Caco-2 (cell line): ENCODE results near the gene TET2. TPM values are rescaled to one million over a fixed set of nuclear protein-coding genes. Genes with fewer than 3 reads are reported as not detected.

Experiments used
- BruUV-seq: library from RNA; stranded (reverse); fragments of 400-500 nt; replicated peaks from 2 replicates; lab custom pipeline; 2021; lab: Mats Ljungman, UMichigan
- CTCF ChIA-PET: fragments of 300-600 bp; sonication (Branson Sonifier 250); formaldehyde crosslinking; loops from one replicate; lab custom pipeline; 2022; ENCODE audit warnings: antibody characterized with exemption; lab: Charles Lee
- POLR2A ChIA-PET: fragments of 300-600 bp; sonication (Branson Sonifier 250); formaldehyde crosslinking; loops from one replicate; lab custom pipeline; 2022; ENCODE audit warnings: antibody characterized with exemption; lab: Charles Lee
- DNase-seq, 2 experiments: peaks; one replicate each; pipeline versions ENCODE4 v3.0.0 to v3.0.0-alpha.2; 2020 to 2022
- H3K27me3 ChIP-seq: replicated peaks from 2 replicates; pipeline ENCODE4 v1.6.0; 2011; ENCODE audit warnings: low read length; ENCODE audit not compliant: control insufficient read depth, insufficient read depth
- H3K36me3 ChIP-seq: 2 replicates; pipeline ENCODE4 v1.5.1; 2011; ENCODE audit warnings: low read length; ENCODE audit not compliant: control insufficient read depth, insufficient read depth
- H3K4me1 ChIP-seq: fragments of 250-450 bp; sonication (Bioruptor Pico); 2 replicates; pipeline ENCODE4 v1.5.1; 2020; ENCODE audit warnings: mild to moderate bottlenecking
- H3K4me3 ChIP-seq: 2 replicates; pipeline ENCODE4 v1.5.1; 2011; ENCODE audit warnings: low read depth, mild to moderate bottlenecking, control low read depth, low read length
- H3K9me3 ChIP-seq: fragments of 250-450 bp; sonication (Bioruptor Pico); 2 replicates; pipeline ENCODE4 v1.5.1; 2020; ENCODE audit warnings: mild to moderate bottlenecking, moderate library complexity
- H3K27ac Mint-ChIP-seq: one replicate; pipeline ENCODE4 v1.8.0; 2022; ENCODE audit warnings: mixed read lengths; ENCODE audit not compliant: unreplicated experiment
- H3K27me3 Mint-ChIP-seq: one replicate; pipeline ENCODE4 v1.8.0; 2022; ENCODE audit warnings: mixed read lengths; ENCODE audit not compliant: insufficient read depth, unreplicated experiment
- H3K36me3 Mint-ChIP-seq: one replicate; pipeline ENCODE4 v1.8.0; 2022; ENCODE audit warnings: mild to moderate bottlenecking, mixed read lengths; ENCODE audit not compliant: insufficient read depth, unreplicated experiment
- H3K4me1 Mint-ChIP-seq: one replicate; pipeline ENCODE4 v1.8.0; 2022; ENCODE audit warnings: low read depth, mixed read lengths; ENCODE audit not compliant: unreplicated experiment
- H3K4me3 Mint-ChIP-seq: one replicate; pipeline ENCODE4 v1.8.0; 2022; ENCODE audit warnings: mild to moderate bottlenecking, moderate library complexity, mixed read lengths; ENCODE audit not compliant: unreplicated experiment
- H3K9me3 Mint-ChIP-seq: one replicate; pipeline ENCODE4 v1.8.0; 2022; ENCODE audit warnings: mixed read lengths; ENCODE audit not compliant: unreplicated experiment
- CTCF ChIP-seq, 2 experiments: fragments of 200-600 bp in 1 of 2; IDR thresholded peaks; 1 replicate in 1 of 2; 2 replicates in 1 of 2; pipeline versions ENCODE4 v1.5.1 to v1.8.0; 2011 to 2022; ENCODE audit warnings: antibody characterized with exemption in 1 of 2, control low read depth in 1 of 2, inconsistent platforms in 1 of 2, low read depth in 1 of 2, low read length in 1 of 2, mild to moderate bottlenecking in 1 of 2, moderate library complexity in 1 of 2; ENCODE audit not compliant: insufficient read depth in 1 of 2, severe bottlenecking in 1 of 2, unreplicated experiment in 1 of 2
- intact Hi-C: fragments of 100-400 bp; cut with micrococcal nuclease; formaldehyde crosslinking; loops from one replicate; pipeline ENCODE4 v1.10.0; 2022; ENCODE audit not compliant: unreplicated experiment
- total RNA-seq: library from RNA; stranded (reverse); gene quantifications from 2 replicates; pipeline ENCODE4 v1.2.3, GENCODE V29; 2022

TET2 gene
- total RNA-seq, 1 experiment from 2014 or later = 14.8 TPM

- POLR2A ChIA-PET = no interaction called here
- Mint-ChIP-seq H3K4me1 (peaks cover 11% of the 10 kb centered on the region), H3K27me3 (no peaks in the 10 kb centered on the region), H3K9me3 (no peaks in the 10 kb centered on the region), H3K27ac (no peak overlapping the region), H3K4me3 (no peak overlapping the region), H3K36me3 (peaks cover 21% of the 10 kb centered on the region)
- no peaks in the 10 kb centered on the region for H3K9me3 ChIP-seq
- no peaks in the 10 kb centered on the region; the same call in 1 of the 2 replicates for H3K4me1 ChIP-seq
- CTCF ChIA-PET = no interaction called here
- DNase-seq = no peak
- TF ChIP-seq CTCF (IDR thresholded peaks at IDR 0.05; ENCODE audit: insufficient read depth in 1 of 2, low read depth in 1 of 2, low read length in 1 of 2, severe bottlenecking in 1 of 2, unreplicated experiment in 1 of 2) = no peak
- H3K27me3 ChIP-seq = no peaks in the 10 kb centered on the region
- H3K4me3 ChIP-seq = no peak overlapping the region
- H3K36me3 ChIP-seq = no peaks in the 10 kb centered on the region
- BruUV-seq = no TSS peak
- intact Hi-C loops = no loop called here
Observed at GRCh38 chr4:105230287-105230686, 83.6 kb downstream of the TET2 start.

- intact Hi-C loops = no loop called here
- no peak for DNase-seq
- H3K36me3 ChIP-seq = no peaks in the 10 kb centered on the region; the same call in 1 of the 2 replicates
- no peak overlapping the region for H3K4me3 ChIP-seq
- ChIA-PET POLR2A (no interaction called here), CTCF (no interaction called here)
- TF ChIP-seq CTCF (IDR thresholded peaks at IDR 0.05; ENCODE audit: insufficient read depth in 1 of 2, low read depth in 1 of 2, low read length in 1 of 2, severe bottlenecking in 1 of 2, unreplicated experiment in 1 of 2) = no peak
- H3K4me1 ChIP-seq = no peaks in the 10 kb centered on the region; the same call in 1 of the 2 replicates
- Mint-ChIP-seq H3K27me3 (no peaks in the 10 kb centered on the region), H3K36me3 (peaks cover 38% of the 10 kb centered on the region), H3K4me1 (peaks cover 11% of the 10 kb centered on the region), H3K9me3 (no peaks in the 10 kb centered on the region), H3K27ac (peak overlapping the region; percentile 32), H3K4me3 (no peak overlapping the region)
- BruUV-seq = no TSS peak
- no peaks in the 10 kb centered on the region for H3K27me3 ChIP-seq
- H3K9me3 ChIP-seq = no peaks in the 10 kb centered on the region
Observed at GRCh38 chr4:105232374-105232773, 85.7 kb downstream of the TET2 start.

- no peaks in the 10 kb centered on the region for H3K27me3 ChIP-seq
- POLR2A ChIA-PET = no interaction called here
- Mint-ChIP-seq H3K36me3 (peaks cover 38% of the 10 kb centered on the region), H3K9me3 (no peaks in the 10 kb centered on the region), H3K27me3 (no peaks in the 10 kb centered on the region), H3K27ac (no peak overlapping the region), H3K4me3 (no peak overlapping the region), H3K4me1 (peaks cover 11% of the 10 kb centered on the region)
- H3K9me3 ChIP-seq = no peaks in the 10 kb centered on the region
- TF ChIP-seq CTCF (IDR thresholded peaks at IDR 0.05; ENCODE audit: insufficient read depth in 1 of 2, low read depth in 1 of 2, low read length in 1 of 2, severe bottlenecking in 1 of 2, unreplicated experiment in 1 of 2) = no peak
- H3K4me3 ChIP-seq = no peak overlapping the region
- CTCF ChIA-PET = no interaction called here
- DNase-seq = no peak
- no peaks in the 10 kb centered on the region; the same call in 1 of the 2 replicates for H3K4me1 ChIP-seq
- no TSS peak for BruUV-seq
- intact Hi-C loops = no loop called here
- no peaks in the 10 kb centered on the region; the same call in 1 of the 2 replicates for H3K36me3 ChIP-seq
Observed at GRCh38 chr4:105234582-105234981, 87.9 kb downstream of the TET2 start.
